ENCODE measurements around the gene CRNKL1. TPM values are rescaled to one million over a fixed set of nuclear protein-coding genes. Genes with fewer than 3 reads are reported as not detected.

The CRNKL1 gene
- total RNA-seq, 1 donor from 2014 or later: 74.6 TPM

DNA sequence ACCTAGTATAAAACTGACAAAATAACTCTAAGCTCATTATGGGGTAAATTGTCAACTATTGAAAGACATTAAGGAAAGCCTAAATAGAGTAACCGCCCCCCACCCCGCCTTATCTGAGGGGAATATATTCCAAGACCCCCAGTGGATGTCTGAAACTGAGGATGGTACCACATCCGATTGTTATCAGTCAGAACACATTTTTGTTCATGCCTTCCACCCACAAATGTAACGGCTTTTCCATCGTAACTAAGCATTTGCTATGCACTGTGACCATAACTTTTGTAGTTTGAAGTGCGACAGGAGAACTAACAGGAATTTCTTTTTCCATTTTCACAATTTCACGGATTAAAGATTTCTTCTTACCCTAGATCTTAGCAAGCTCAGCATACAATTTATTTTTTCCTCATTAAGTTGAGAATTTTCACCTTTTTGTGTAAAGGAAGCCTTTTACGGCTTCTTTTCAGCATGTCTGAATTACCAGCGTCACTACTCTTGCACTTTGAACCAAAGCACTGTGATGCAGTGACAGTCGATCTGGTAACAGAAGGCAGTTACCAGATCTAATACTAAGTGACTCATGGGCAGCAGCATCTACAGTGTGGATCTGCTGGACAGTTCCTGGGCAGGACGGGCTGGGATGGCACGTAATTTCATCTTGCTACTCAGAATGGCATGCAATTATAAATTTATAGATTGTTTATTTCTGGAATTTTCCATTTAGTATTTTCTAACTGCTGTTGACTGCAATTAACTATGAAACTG, 11.9 kb upstream of the CRNKL1 start:
- no peak for FAIRE-seq
- DNase-seq (ENCODE audit: low spot score in 2 of 2): no peak

DNA sequence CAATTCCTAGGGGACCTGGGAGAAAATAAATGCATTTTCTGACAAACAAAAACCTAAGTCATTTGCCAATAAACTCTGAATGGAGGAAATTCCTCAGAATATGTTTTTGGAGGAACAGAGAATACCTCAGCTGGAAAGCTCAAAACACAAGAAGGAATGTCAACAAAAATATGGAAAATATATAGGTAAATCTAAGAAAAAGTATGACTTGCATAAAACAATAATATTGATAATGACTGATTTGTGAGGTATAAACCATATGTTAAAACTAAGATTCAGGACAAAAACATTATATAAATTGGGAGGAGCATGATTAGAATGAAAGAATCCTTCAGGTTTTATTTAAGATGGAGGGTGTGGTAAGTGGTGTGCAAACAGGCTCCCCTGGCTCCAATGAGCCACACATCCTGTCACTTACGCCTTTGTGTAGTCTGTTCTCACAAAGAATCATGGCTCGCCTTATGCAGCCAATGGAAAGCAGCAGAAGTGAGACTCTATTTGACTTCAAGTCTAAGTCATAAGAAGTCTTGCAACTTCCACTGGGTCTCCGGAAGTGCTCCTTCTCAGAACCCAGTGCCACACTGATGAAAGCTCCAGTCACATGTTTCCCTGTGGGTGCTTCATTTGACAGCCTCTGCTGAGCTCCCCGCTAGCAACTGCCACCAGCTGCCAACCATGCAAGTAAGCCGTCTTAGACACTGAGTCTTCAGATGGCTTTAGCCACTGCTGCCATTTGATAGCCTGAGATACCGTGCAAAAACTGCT, 8.2 kb upstream of the CRNKL1 start:
- FAIRE-seq: no peak
- no peak for DNase-seq (ENCODE audit: low spot score in 2 of 2)

DNA sequence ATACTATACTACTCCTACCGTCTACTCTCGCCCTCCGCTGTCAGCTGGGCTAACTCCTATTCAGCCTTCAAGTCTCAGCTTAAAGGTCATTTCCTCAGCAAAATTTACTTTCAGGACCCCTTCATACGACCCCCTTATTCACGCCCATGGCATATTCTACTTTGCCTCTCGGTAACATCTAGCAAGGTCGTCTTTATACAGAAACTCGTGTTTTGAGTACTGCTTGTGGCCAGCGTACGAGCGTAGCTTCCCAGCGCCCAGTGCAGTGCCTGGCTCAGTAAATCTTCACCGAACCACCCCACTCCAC, 546 bp downstream of the CRNKL1 start:
- DNase-seq (ENCODE audit: low spot score in 2 of 2) (no peak), FAIRE-seq (no peak)

DNA sequence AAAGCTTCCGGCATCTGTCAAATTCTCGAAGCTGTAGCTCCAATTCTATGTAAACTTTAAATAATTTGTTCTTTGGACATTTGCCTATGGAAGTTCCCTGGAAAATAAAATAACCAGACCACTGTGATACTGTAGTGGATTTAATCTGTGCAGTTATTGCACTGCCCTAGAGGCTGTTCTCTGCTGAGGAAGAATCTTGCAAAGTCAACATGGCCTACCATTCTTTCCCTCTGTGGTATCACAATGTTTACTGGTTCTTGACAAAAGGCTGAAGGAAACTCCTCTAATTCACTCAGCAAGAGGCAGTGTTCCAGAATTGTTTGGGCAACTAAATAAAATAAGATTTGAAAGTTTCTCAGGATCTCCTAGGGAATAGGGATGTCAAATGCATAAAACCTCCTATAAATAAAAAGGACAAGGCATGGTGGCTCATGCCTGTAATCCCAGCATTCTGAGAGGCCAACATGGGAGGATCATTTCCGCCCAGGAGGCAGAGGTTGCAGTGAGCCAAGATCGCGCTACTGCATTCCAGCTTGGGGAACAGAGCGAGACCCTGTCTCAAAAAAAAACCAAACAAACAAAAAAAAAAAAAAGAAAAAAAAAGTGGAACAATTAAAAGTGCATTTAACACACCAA, 12.4 kb downstream of the CRNKL1 start:
- no peak for DNase-seq (ENCODE audit: low spot score in 2 of 2)
- FAIRE-seq: no peak

DNA sequence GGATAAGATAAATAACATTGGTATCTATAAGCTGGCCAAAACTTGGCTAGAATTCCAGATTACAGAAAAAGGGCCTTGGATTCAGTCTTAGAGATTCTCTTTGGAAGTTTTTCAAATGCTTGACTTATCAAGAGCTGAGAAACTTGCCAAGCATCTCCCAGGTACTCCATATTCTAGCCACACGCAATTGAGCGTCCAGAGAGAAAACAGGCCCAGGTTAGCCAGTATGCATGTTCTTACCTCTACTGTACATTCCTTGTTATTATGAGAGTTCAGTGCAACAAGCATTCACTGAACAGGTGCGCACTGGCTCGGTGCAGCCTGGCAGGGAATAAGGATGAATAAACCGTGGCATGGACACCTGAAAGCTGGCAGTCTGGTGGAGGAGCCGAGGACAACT, 13.7 kb downstream of the CRNKL1 start:
- DNase-seq (ENCODE audit: low spot score in 2 of 2) (no peak), FAIRE-seq (no peak)

DNA sequence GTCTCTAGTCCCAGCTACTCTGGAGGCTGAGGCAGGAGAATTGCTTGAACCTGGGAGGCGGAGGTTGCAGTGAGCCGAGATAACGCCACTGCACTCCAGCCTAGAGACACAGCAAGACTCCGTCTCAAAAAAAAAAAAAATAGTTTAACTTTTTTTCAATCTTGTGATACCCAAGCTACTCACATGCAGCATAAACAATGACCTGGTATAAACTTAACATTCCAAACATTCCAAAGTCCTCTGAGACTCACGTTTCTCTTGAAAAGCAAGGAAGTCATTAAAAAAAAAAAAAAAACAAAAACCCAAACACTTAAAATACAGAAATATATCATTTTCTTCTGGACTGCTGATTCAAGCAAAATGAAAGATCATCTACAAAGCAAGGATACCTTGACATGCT, 14.3 kb downstream of the CRNKL1 start:
- FAIRE-seq (no peak), DNase-seq (ENCODE audit: low spot score in 2 of 2) (no peak)

DNA sequence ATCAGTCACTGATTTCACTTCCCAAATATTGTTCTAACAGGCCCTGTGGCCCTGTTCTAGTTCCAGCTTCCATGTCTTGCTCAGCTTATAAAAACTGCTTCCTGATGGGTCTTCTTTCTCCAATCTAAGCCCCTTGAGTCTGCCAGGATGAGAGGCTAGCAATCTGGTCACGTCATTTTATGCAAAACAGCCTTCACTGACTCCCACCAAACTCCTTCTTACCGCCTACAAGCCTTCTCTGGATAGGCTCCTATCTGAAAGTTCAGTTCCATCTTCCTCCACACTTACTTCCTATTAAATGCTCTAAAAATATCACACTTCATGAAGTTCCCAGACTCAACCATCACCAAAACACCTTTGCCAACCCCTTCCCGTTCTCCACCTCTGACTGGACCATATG, 15.5 kb downstream of the CRNKL1 start:
- DNase-seq (ENCODE audit: low spot score in 2 of 2) (no peak), FAIRE-seq (no peak)

DNA sequence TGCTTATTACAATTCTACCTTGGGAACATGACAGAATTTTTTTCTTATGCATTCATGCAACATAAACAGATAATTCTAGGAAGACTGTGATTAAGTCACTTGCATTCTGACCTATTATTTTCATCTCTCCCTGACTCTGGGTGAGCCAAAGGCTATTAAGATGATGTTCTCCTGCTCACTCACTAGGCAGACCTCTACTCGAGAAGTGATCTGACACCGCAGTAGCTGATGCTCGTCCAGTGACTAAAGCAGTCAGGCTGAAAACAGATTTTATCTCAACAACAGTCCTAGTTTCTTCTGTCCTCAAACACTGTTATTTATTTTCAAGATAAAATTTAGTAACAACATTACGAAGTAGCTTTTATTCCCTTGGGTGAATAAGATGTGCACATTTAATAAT, 17.8 kb downstream of the CRNKL1 start:
- FAIRE-seq: no peak
- DNase-seq (ENCODE audit: low spot score in 2 of 2): no peak

DNA sequence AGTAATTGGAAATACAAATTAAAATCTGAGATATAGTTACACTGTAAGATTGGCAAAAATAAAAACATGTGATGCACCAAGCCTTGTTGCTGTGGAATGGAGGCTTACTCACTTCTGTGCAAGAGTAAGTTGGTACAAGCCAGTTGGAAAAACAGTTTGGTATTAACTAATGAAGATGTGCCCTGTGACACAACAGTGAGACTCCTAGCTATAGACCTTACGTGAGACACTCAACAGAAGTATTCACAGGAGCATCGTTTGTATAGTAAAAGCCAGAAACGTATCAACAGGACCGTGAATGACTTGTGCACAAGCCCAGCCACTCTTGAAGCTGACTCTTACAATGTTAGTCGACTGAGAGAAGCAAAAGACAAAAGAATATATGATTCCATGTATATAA, 20.5 kb downstream of the CRNKL1 start:
- FAIRE-seq: no peak
- DNase-seq (ENCODE audit: low spot score in 2 of 2): no peak

DNA sequence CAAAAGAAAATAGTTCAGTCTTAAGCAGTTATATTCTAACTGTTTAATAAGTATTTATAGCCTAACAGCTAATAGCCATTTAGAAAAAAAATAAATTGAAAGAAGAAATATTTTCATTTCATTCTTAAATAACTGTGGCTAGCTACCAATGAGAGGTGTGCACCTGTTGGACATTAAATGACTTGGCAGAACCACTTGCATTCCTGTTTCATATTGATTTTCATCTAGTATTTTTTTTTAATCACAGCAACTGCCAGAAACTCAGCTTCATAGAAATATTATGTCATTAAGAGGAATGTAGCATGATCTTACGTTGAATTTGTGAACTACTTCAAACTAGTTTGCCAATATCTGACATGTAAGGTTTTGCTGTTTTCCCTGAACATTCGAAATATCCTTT, 25.0 kb downstream of the CRNKL1 start:
- DNase-seq (ENCODE audit: low spot score in 2 of 2) (no peak), FAIRE-seq (no peak)

DNA sequence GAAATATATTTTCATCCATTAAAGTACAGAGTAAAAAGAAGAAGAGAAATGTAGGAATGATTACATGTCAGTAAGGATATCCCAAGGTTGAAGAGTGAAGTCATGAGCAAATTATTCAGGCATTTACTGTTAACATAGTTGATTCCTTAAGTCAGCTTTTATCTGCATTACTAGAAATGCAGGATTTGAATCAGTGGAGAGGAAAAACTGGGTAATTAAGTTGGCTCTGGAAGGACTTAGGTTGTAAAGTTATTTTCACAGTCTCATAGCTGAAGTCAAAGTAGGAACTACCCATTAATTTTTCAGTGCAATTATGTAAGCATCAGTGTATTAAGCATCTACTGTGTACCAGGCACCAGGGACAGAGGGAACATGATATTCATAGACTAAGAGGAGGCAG, 27.3 kb downstream of the CRNKL1 start:
- no peak for FAIRE-seq
- DNase-seq (ENCODE audit: low spot score in 2 of 2): no peak

DNA sequence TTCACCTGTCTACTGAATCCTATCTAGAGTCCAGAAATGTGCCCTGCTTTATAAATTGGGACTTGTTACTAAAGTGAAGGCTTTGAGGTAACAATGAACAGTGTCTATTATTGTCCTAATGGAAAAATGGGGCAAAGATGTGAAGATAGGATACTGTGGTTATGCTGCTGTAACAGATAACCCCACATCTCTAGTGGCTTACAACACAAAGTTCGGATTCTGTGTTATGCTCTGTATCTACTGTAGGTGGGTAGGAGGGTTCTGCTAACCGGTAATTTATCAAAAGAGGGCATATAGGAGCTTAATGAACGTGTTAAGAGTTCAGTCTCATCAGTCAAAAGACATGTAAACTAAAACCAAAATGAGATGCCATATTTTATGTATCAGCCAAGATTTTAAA, 28.9 kb downstream of the CRNKL1 start:
- DNase-seq (ENCODE audit: low spot score in 2 of 2): no peak
- no peak for FAIRE-seq

DNA sequence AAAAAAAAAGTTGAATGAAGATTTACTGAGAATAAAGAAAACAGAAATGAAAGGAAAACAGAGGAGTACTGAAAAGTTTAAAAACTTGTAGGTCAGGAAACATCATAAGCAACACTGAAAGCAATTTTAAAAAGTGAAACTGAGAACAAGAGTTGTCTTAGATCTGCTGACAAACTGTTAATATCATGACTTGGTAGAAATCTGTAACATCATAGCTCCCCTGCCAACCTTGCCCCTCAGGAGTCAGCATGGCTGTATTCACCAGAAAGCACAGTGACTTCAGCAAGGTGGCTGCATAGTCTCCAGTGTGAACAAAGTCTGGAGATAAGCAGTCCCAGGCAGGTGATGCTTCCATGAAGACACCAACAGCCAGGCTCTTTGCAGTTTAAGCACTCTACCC, 29.8 kb downstream of the CRNKL1 start:
- DNase-seq (ENCODE audit: low spot score in 2 of 2) (no peak), FAIRE-seq (no peak)

DNA sequence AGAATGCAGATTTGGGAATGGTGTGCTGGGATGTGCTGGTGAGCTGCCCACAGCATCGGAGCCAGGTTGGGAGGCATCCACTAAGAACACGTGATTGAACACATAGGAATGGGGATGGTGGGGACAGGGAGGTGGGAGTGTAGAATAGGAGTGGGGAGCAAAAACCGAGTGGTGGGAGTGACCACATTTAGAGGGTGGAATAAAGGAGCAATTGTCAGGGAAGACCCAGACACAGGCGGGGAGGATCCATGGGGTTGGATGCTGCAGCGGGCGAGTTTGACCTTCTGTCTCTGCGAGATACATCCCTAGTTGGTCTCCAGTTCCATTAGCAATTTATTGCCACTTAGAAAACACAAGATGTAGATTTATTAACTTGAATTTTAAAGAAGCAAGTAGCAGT, 30.4 kb downstream of the CRNKL1 start:
- no peak for FAIRE-seq
- DNase-seq (ENCODE audit: low spot score in 2 of 2): no peak

DNA sequence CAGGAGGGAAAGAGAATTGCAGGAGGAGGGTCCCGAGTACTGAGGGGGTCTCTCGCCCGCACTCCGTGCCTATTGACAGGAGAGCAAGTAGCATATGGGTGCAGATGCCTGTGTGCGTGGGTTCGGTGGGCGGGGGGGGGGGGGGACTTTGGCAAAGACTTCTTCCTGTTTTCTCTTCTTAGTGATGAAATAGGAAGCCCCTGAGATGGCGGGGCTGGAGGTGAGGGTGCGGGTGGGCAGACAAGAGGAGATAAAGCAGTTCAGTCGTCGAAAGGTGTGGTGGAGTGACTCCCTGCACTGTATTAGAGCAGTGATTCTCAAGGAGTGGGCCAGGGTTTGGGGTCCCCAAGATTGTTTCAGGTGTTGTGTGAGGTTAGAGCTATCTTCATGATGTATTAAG, 31.4 kb downstream of the CRNKL1 start:
- no peak for DNase-seq (ENCODE audit: low spot score in 2 of 2)
- FAIRE-seq: no peak

DNA sequence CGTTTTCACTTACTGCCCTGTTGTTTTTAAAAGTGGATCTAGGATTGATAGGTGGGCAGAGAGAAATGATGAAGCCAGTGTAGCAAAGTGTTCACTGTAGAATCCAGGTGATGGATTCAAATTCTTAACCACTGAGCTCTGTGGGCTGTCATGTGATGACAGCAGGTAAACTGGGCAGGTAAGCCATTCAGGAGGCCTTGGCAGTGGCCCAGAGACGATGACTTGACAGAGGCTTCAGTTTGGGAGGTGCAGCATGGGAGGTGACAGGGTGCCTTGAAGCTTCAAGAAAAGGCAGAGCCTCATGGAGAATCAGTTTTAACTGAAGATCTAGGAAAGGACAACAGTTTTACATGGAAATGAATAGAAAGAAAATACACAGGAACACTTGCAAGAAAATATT, 33.1 kb downstream of the CRNKL1 start:
- FAIRE-seq: no peak

DNA sequence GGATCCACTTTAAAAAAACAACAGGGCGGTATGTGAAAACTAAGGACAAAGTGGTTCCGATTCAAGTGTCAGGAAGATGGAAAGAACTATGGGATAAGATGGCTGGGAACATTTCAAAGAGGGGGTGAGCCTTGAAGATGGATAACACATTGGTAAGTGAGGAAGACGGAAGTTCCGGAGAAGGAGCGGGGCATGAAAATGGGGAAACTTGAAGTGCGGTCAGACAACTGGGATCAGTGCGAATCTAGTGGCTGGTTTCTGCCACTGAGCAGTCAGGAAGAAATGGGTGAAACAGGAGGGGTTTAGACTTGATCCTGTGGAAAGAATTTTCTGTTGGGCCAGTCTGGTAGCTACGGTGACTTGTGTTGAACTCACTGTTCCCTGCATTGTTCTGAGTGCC, 33.9 kb downstream of the CRNKL1 start:
- DNase-seq (ENCODE audit: low spot score in 2 of 2) (no peak), FAIRE-seq (no peak)

More for the DNA sequence above, 33.1 kb downstream of the CRNKL1 start:
- no peak for DNase-seq (ENCODE audit: low spot score in 2 of 2)

DNA sequence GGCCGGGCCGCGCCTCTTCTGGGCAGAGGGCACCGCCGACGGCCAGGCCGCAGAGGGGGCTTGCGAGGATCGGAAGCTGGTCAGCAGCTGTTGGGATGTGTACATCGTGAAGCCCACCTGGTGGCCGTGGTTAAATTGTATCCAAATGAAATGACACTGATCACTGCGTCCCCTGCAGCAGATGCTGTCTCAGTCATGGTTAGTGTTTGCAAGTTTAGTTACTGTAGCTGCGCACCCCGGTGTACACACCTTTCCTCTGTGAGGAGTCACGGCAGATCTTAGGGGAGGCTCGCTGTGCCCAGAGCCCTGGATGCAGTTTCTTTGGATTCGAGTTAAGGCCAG, 34.5 kb downstream of the CRNKL1 start:
- DNase-seq (ENCODE audit: low spot score in 2 of 2) (no peak), FAIRE-seq (no peak)

DNA sequence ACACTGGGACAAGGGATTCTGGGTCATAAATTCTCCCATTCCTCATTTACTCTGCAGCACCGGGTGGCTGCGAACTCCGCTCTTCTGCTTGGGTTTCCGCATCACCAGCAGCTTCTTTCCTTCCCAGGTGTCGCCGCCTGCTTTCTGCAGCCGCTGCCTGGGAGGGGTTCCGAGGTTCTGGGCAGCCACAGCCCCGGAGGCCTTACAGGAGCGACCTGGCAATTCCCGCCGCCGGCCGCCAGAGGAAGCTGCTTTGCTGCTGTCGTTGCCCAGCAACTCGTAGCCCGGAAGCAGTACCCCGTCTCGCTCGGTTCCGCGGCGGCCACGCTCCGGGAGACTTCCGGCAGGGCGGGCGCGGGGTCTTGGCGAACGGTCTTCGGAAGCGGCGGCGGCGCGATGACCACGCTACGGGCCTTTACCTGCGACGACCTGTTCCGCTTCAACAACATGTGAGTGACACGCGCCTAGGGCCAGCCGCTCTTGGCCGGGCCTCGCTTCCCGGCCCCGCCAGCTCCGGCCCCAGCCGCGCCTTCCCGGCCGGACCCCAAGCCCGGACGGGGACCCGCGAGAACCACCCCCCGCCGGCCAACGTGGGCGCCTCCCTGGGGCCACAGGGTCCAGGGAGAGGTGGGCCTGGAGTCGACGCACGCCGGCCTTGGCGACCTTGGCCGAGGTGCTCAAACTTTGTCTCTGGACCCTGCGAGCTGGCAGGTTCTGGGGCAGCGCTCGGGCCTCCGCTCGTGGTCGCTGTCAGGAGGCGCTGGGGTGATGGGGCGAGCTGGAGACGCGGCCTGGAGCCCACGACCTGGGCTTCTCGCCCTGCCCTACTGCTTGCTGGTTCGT, 35.0 kb downstream of the CRNKL1 start, which contains the start of gene NAA20:
TSS of gene NAA20 (plus strand) at position 362 of the 843 bp plus-strand sequence. CDS start at position 397, 35 bp downstream.
- peak; percentile 93 to 96 for DNase-seq (ENCODE audit: low spot score in 2 of 2)
- no peak for FAIRE-seq

DNA sequence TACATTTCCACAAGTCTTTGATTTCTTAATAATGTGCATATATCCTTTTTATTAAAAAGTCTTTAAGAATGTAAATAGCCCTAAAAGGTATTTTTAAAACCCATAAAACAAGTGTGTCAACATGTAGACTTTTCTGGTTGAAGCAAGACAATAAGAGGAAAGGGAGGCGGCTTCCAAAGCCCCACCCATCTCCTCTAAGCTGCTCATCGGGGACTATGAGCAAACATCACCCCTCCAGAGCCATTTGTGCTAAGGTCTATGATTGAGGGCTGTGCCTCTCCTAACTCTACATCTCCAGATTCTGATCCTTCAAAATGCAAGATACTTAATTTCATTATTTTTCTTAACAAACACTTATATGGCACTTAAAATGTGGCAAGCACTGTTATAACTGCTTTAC, 37.6 kb downstream of the CRNKL1 start:
- DNase-seq (ENCODE audit: low spot score in 2 of 2): no peak
- no peak for FAIRE-seq

DNA sequence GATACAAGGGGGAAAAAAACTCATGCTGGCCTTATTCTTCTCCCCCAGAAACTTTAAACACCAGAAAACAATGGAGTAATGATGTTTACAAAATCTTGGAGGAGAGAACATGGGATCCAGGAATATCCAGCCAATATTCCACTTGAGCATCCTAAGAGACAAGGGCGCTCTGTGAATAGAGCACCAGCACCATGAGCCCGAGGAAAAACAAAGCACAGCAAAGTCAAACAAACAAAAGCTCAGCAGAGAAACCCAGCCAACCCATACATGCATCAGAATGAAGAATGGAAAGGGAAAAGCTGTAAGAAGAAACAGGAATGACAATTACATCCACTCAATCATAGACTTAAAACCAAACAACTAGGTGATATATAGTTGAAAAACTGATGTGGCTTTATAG, 39.7 kb downstream of the CRNKL1 start:
- FAIRE-seq (no peak), DNase-seq (ENCODE audit: low spot score in 2 of 2) (no peak)
